ENCODE results near the gene SLC25A39. TPM values are rescaled to one million over a fixed set of nuclear protein-coding genes. Genes with fewer than 3 reads are reported as not detected.

Gene SLC25A39
- total and polyA plus RNA-seq, 12 donors: 100.0 to 262 (median 157) TPM

- H3K4me3 ChIP-seq: no peak overlapping the region
- H3K36me3 ChIP-seq (replicated peaks in 1 of 2): no peaks in the 10 kb centered on the region
- intact Hi-C loops (cut with DNase I): no loop called here
- peak; percentile 86 to 97 (median 94) for DNase-seq
- WGBS, 4 donors: 13 to 25% (median 16%) methylated on average over 15 to 20 of the region's 20 CpGs
- H3K27me3 ChIP-seq: no peaks in the 10 kb centered on the region
- peaks cover 20 to 23% of the 10 kb centered on the region in 2 donors for H3K4me1 ChIP-seq (replicated peaks in 1 of 2)
- TF ChIP-seq, protein P1, sequence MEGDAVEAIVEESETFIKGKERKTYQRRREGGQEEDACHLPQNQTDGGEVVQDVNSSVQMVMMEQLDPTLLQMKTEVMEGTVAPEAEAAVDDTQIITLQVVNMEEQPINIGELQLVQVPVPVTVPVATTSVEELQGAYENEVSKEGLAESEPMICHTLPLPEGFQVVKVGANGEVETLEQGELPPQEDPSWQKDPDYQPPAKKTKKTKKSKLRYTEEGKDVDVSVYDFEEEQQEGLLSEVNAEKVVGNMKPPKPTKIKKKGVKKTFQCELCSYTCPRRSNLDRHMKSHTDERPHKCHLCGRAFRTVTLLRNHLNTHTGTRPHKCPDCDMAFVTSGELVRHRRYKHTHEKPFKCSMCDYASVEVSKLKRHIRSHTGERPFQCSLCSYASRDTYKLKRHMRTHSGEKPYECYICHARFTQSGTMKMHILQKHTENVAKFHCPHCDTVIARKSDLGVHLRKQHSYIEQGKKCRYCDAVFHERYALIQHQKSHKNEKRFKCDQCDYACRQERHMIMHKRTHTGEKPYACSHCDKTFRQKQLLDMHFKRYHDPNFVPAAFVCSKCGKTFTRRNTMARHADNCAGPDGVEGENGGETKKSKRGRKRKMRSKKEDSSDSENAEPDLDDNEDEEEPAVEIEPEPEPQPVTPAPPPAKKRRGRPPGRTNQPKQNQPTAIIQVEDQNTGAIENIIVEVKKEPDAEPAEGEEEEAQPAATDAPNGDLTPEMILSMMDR (IDR thresholded peaks at IDR 0.05): no peak
- peak in 1 of 2 donors; percentile 38 for TF ChIP-seq POLR2A (IDR thresholded peaks at IDR 0.05)
- H3K9me3 ChIP-seq (replicated peaks in 1 of 3): no peaks in the 10 kb centered on the region
- peak overlapping the region in 4 of 5 donors; percentile 82 to 96 (median 88) for H3K27ac ChIP-seq
Observed at GRCh38 chr17:44279666-44280391, 44.8 kb downstream of the SLC25A39 start.

DNA sequence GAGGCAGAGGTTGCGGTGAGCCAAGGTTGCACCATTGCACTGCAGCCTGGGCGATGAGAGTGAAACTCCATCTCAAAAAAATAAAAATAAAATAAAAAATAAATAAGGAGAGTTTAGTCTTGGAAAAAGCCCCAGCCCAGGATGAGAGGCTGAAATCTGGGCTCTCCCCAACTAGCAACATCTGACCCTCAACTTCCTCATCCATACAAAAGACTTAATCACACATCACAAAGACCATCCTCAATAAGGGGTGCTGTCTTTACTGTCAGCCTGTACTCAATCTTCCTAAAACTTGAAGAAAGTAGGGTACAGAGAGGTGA is 45.3 kb downstream of the SLC25A39 start:
- intact Hi-C loops (cut with DNase I): no loop called here
- Histone ChIP-seq H3K36me3 (replicated peaks in 1 of 2) (no peaks in the 10 kb centered on the region), H3K4me1 (replicated peaks in 1 of 2) (peaks cover 20 to 23% of the 10 kb centered on the region in 2 donors), H3K27ac (peak overlapping the region in 4 of 5 donors; percentile 82 to 96 (median 88)), H3K4me3 (no peak overlapping the region), H3K9me3 (replicated peaks in 1 of 3) (no peaks in the 10 kb centered on the region), H3K27me3 (no peaks in the 10 kb centered on the region)
- no peak for DNase-seq
- 68 to 71% (median 69%) methylated on average over 2 of the region's 2 CpGs for WGBS, 4 donors
- TF ChIP-seq, protein P1 (IDR thresholded peaks at IDR 0.05): no peak
- no peak for TF ChIP-seq POLR2A (IDR thresholded peaks at IDR 0.05)

DNA sequence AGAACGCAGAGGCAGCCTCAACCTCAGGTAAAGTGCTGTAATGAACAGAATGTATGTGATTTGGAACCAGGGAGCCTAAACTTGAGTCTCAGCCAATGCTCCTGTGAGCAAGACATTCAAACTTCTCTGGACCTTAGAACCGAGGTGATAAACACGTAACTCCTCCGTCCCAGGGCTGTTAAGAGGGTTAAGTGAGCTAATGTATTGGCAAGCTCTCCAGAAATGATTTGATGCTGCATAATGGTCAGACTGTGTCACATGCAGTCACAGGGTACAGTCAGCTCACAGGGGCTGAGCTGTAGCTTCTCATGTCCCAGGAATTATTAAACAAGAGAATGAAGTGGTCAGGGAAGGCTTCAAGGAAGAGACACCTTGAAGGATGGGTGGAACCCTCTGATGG is 46.6 kb downstream of the SLC25A39 start:
- Histone ChIP-seq H3K27ac (no peak overlapping the region), H3K27me3 (no peaks in the 10 kb centered on the region), H3K36me3 (replicated peaks in 1 of 2) (no peaks in the 10 kb centered on the region), H3K4me3 (no peak overlapping the region), H3K4me1 (replicated peaks in 1 of 2) (peaks cover 20 to 23% of the 10 kb centered on the region in 2 donors), H3K9me3 (replicated peaks in 1 of 3) (no peaks in the 10 kb centered on the region)
- peak in 2 of 7 donors; percentile 6 to 23 for DNase-seq
- no peak for TF ChIP-seq POLR2A (IDR thresholded peaks at IDR 0.05)
- TF ChIP-seq, protein P1 (IDR thresholded peaks at IDR 0.05): no peak
- intact Hi-C loops (cut with DNase I): no loop called here
- 37 to 81% (median 72%) methylated on average over 4 of the region's 4 CpGs for WGBS, 4 donors

DNA sequence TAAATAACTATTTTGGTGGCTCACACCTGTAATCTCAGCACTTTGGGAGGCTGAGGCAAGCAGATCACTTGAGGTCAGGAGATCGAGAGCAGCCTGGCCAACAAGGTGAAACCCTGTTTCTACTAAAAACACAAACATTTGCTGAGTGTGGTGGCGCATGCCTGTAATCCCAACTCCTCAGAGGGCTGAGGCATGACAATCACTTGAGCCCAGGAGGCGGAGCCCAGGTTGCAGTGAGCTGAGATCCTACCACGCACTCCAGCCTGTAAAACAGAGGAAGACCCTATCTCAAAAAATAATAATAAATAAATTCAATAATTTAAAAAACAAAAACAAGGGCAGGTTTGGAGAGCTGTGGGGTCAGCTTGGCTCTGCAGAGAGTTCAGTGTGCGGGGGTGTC is 51.0 kb downstream of the SLC25A39 start:
- no peaks in the 10 kb centered on the region for H3K36me3 ChIP-seq (replicated peaks in 1 of 2)
- H3K4me1 ChIP-seq (replicated peaks in 1 of 2): no peaks in the 10 kb centered on the region
- WGBS, 4 donors: 91 to 96% (median 92%) methylated on average over 5 of the region's 5 CpGs

More for the DNA sequence above, 51.0 kb downstream of the SLC25A39 start:
- no peaks in the 10 kb centered on the region for H3K9me3 ChIP-seq (replicated peaks in 1 of 3)
- no peak for DNase-seq
- no peak overlapping the region for H3K4me3 ChIP-seq
- no peak for TF ChIP-seq POLR2A (IDR thresholded peaks at IDR 0.05)
- TF ChIP-seq, protein P1 (IDR thresholded peaks at IDR 0.05): no peak
- no peaks in the 10 kb centered on the region for H3K27me3 ChIP-seq
- intact Hi-C loops (cut with DNase I): no loop called here
- no peak overlapping the region for H3K27ac ChIP-seq

All from adrenal gland (tissue), 12 donors.